GM12892 (cell line): ENCODE results near the gene EGLN1.

Source experiments
- POLR2A ChIP-seq: IDR thresholded peaks from 2 replicates; pipeline ENCODE4 v1.6.1; 2011; ENCODE audit warnings: low read depth, low read length, control low read depth
- POLR2AphosphoS5 ChIP-seq: IDR thresholded peaks from 2 replicates; pipeline ENCODE4 v1.6.1; 2011; ENCODE audit warnings: low read depth, low read length, control low read depth
- TAF1 ChIP-seq: IDR thresholded peaks from 2 replicates; pipeline ENCODE4 v1.6.1; 2011; ENCODE audit warnings: low read depth, mild to moderate bottlenecking, control low read depth, low read length, borderline replicate concordance

GRCh38 chr1:231404318-231404717 is 17.8 kb downstream of the EGLN1 start:
- TF ChIP-seq POLR2A = no peak
- TF ChIP-seq POLR2AphosphoS5 = no peak
- no peak for TF ChIP-seq TAF1
